DND-41 (cell line): ENCODE data around the gene MPP1.

Experiments used
- CTCF ChIP-seq: IDR thresholded peaks from 2 replicates; pipeline ENCODE4 v1.5.1; 2012; ENCODE audit warnings: borderline replicate concordance, low read length, moderate library complexity, mild to moderate bottlenecking; ENCODE audit not compliant: poor library complexity, severe bottlenecking; ENCODE audit errors: extremely low read depth
- EZH2 ChIP-seq: IDR thresholded peaks from 3 replicates; pipeline ENCODE4 v1.6.1; 2012; ENCODE audit warnings: borderline replicate concordance, low read depth, mild to moderate bottlenecking, moderate library complexity, low read length, inconsistent platforms; ENCODE audit not compliant: severe bottlenecking

- TF ChIP-seq CTCF, result no peak
- TF ChIP-seq EZH2, result no peak
Measured at GRCh38 chrX:154824638-154825037, 19.4 kb upstream of the MPP1 start.
